WERI-Rb-1 (cell line): ENCODE data around the gene SUSD6.

Experiments
- DNase-seq: peaks from one replicate; pipeline ENCODE4 v3.0.0-alpha.2; 2020
- H3K27ac ChIP-seq: fragments of 250-450 bp; sonication (Bioruptor Pico); 2 replicates; pipeline ENCODE4 v1.5.1; 2020; ENCODE audit warnings: mild to moderate bottlenecking, moderate library complexity
- H3K27me3 ChIP-seq: fragments of 250-450 bp; sonication (Bioruptor Pico); 2 replicates; pipeline ENCODE4 v1.5.1; 2021; ENCODE audit warnings: mild to moderate bottlenecking, low read depth, moderate library complexity; ENCODE audit not compliant: insufficient read depth, severe bottlenecking
- H3K36me3 ChIP-seq: fragments of 250-450 bp; sonication (Bioruptor Pico); 2 replicates; pipeline ENCODE4 v1.5.1; 2020; ENCODE audit warnings: mild to moderate bottlenecking, moderate library complexity
- H3K4me3 ChIP-seq: 2 replicates; pipeline ENCODE4 v1.5.1; 2011; ENCODE audit warnings: low read depth, mild to moderate bottlenecking, control low read depth, low read length
- H3K9me3 ChIP-seq: fragments of 250-450 bp; sonication (Bioruptor Pico); 2 replicates; pipeline ENCODE4 v1.5.1; 2021; ENCODE audit warnings: mild to moderate bottlenecking, moderate library complexity; ENCODE audit not compliant: severe bottlenecking
- CTCF ChIP-seq: IDR thresholded peaks from 2 replicates; pipeline ENCODE4 v1.5.1; 2011; ENCODE audit warnings: low read depth, mild to moderate bottlenecking, control low read depth, inconsistent platforms, low read length

Gene SUSD6

GRCh38 chr14:69613312-69614073 is 2.1 kb downstream of the SUSD6 start:
- no peak for TF ChIP-seq CTCF
- H3K9me3 ChIP-seq, result no peaks in the 10 kb centered on the region
- peaks cover 35% of the 10 kb centered on the region for H3K36me3 ChIP-seq
- peak overlapping the region; percentile 78; the same call in 1 of the 2 replicates for H3K4me3 ChIP-seq
- no peaks in the 10 kb centered on the region for H3K27me3 ChIP-seq
- no peak overlapping the region for H3K27ac ChIP-seq
- DNase-seq, result no peak

GRCh38 chr14:69614592-69614991 is 3.2 kb downstream of the SUSD6 start:
- Histone ChIP-seq H3K4me3 (no peak overlapping the region), H3K36me3 (peaks cover 38% of the 10 kb centered on the region), H3K27ac (no peak overlapping the region), H3K9me3 (no peaks in the 10 kb centered on the region), H3K27me3 (no peaks in the 10 kb centered on the region)
- no peak for DNase-seq
- TF ChIP-seq CTCF, result no peak

GRCh38 chr14:69615121-69615495 is 3.7 kb downstream of the SUSD6 start:
- H3K27ac ChIP-seq, result no peak overlapping the region
- no peaks in the 10 kb centered on the region for H3K27me3 ChIP-seq
- DNase-seq, result no peak
- peaks cover 41% of the 10 kb centered on the region for H3K36me3 ChIP-seq
- no peak overlapping the region for H3K4me3 ChIP-seq
- TF ChIP-seq CTCF, result no peak
- H3K9me3 ChIP-seq, result no peaks in the 10 kb centered on the region

- TF ChIP-seq CTCF, result no peak
- Histone ChIP-seq H3K4me3 (no peak overlapping the region), H3K27me3 (no peaks in the 10 kb centered on the region), H3K9me3 (no peaks in the 10 kb centered on the region), H3K36me3 (peaks cover 42% of the 10 kb centered on the region), H3K27ac (no peak overlapping the region)
- no peak for DNase-seq
Measured at GRCh38 chr14:69615496-69616407, 4.4 kb downstream of the SUSD6 start.

GRCh38 chr14:69616408-69616773 is 5.0 kb downstream of the SUSD6 start:
- no peaks in the 10 kb centered on the region for H3K27me3 ChIP-seq
- DNase-seq, result no peak
- H3K36me3 ChIP-seq, result peaks cover 42% of the 10 kb centered on the region
- TF ChIP-seq CTCF, result no peak
- H3K9me3 ChIP-seq, result no peaks in the 10 kb centered on the region
- no peak overlapping the region for H3K27ac ChIP-seq
- no peak overlapping the region for H3K4me3 ChIP-seq
